ENCODE data around the gene FHL2.

Gene FHL2

GRCh38 chr2:105442721-105443120 lies 43.9 kb upstream of the FHL2 start:
- H3K27ac ChIP-seq (ENCODE audit: low read depth, low read length) = no peak overlapping the region
- TF ChIP-seq CTCF (IDR thresholded peaks at IDR 0.05; ENCODE audit: low read depth, low read length, poor library complexity, severe bottlenecking) (no peak), EZH2phosphoT487 (IDR thresholded peaks at IDR 0.05; ENCODE audit: borderline replicate concordance, low read length) (no peak)
- H3K4me2 ChIP-seq (ENCODE audit: low read length) = no peak overlapping the region
- H3K4me3 ChIP-seq (ENCODE audit: low read length) = no peak overlapping the region
- no peaks in the 10 kb centered on the region for H3K27me3 ChIP-seq (ENCODE audit: control insufficient read depth, low read length)
- H3K4me1 ChIP-seq (ENCODE audit: control insufficient read depth, low read length) = no peaks in the 10 kb centered on the region
- no peaks in the 10 kb centered on the region for H3K9me3 ChIP-seq (ENCODE audit: control insufficient read depth, insufficient read depth, low read length)
- H4K20me1 ChIP-seq (ENCODE audit: control insufficient read depth, insufficient read depth, low read depth, low read length) = no peaks in the 10 kb centered on the region
- no peaks in the 10 kb centered on the region for H3K9me2 ChIP-seq (replicated peaks; ENCODE audit: control insufficient read depth, low read length)
- no peaks in the 10 kb centered on the region for H3K79me2 ChIP-seq (ENCODE audit: control insufficient read depth, low read length)
- H3F3A ChIP-seq (ENCODE audit: control insufficient read depth, insufficient read depth) = no peaks in the 10 kb centered on the region
- no peaks in the 10 kb centered on the region for H3K36me3 ChIP-seq (ENCODE audit: control insufficient read depth, low read length)

DNA sequence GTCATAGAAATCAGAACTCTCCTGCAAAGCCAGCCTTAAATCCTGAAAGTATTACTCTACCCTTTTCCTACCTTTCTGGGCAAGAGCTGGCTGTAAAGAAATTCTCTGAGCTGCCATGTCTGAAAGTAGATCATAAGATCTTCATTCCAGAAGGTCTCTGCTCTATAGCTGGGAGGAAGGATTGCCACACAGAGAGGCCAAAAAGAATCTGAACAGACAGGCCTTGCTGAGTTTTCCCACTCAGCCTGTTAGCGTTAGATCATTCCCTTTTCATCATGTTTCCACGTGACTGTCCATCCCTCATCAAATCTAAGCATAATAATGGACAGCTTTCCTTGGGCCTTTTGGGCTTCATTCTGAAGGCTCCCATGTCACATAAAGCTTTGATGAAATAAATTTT lies 43.2 kb upstream of the FHL2 start:
- Histone ChIP-seq H3K27ac (ENCODE audit: low read depth, low read length) (no peak overlapping the region), H3F3A (ENCODE audit: control insufficient read depth, insufficient read depth) (no peaks in the 10 kb centered on the region), H3K4me3 (ENCODE audit: low read length) (no peak overlapping the region), H3K79me2 (ENCODE audit: control insufficient read depth, low read length) (no peaks in the 10 kb centered on the region), H3K4me1 (ENCODE audit: control insufficient read depth, low read length) (no peaks in the 10 kb centered on the region), H3K36me3 (ENCODE audit: control insufficient read depth, low read length) (no peaks in the 10 kb centered on the region), H3K9me3 (ENCODE audit: control insufficient read depth, insufficient read depth, low read length) (no peaks in the 10 kb centered on the region), H3K4me2 (ENCODE audit: low read length) (no peak overlapping the region), H4K20me1 (ENCODE audit: control insufficient read depth, insufficient read depth, low read depth, low read length) (no peaks in the 10 kb centered on the region), H3K9me2 (replicated peaks; ENCODE audit: control insufficient read depth, low read length) (no peaks in the 10 kb centered on the region), H3K27me3 (ENCODE audit: control insufficient read depth, low read length) (no peaks in the 10 kb centered on the region)
- TF ChIP-seq EZH2phosphoT487 (IDR thresholded peaks at IDR 0.05; ENCODE audit: borderline replicate concordance, low read length) = no peak
- TF ChIP-seq CTCF (IDR thresholded peaks at IDR 0.05; ENCODE audit: low read depth, low read length, poor library complexity, severe bottlenecking) = no peak

- Histone ChIP-seq H3K9me3 (ENCODE audit: control insufficient read depth, insufficient read depth, low read length) (no peaks in the 10 kb centered on the region), H3K36me3 (ENCODE audit: control insufficient read depth, low read length) (no peaks in the 10 kb centered on the region), H3K27me3 (ENCODE audit: control insufficient read depth, low read length) (no peaks in the 10 kb centered on the region), H3F3A (ENCODE audit: control insufficient read depth, insufficient read depth) (no peaks in the 10 kb centered on the region), H3K27ac (ENCODE audit: low read depth, low read length) (no peak overlapping the region), H3K79me2 (ENCODE audit: control insufficient read depth, low read length) (no peaks in the 10 kb centered on the region), H3K4me3 (ENCODE audit: low read length) (no peak overlapping the region), H4K20me1 (ENCODE audit: control insufficient read depth, insufficient read depth, low read depth, low read length) (no peaks in the 10 kb centered on the region), H3K4me1 (ENCODE audit: control insufficient read depth, low read length) (no peaks in the 10 kb centered on the region), H3K4me2 (ENCODE audit: low read length) (no peak overlapping the region), H3K9me2 (replicated peaks; ENCODE audit: control insufficient read depth, low read length) (no peaks in the 10 kb centered on the region)
- TF ChIP-seq EZH2phosphoT487 (IDR thresholded peaks at IDR 0.05; ENCODE audit: borderline replicate concordance, low read length) (no peak), CTCF (IDR thresholded peaks at IDR 0.05; ENCODE audit: low read depth, low read length, poor library complexity, severe bottlenecking) (no peak)
Measured at GRCh38 chr2:105439141-105439540, 40.3 kb upstream of the FHL2 start.

Measured in DOHH2 (cell line).